Panc1 (cell line): ENCODE data around the gene LIPK.

ENCODE experiments used
- CTCF ChIP-seq: fragments of 450-650 bp; IDR thresholded peaks from 2 replicates; pipeline ENCODE4 v1.5.1; 2017; ENCODE audit warnings: mild to moderate bottlenecking
- REST ChIP-seq, 2 experiments: IDR thresholded peaks; 2 replicates each; pipeline ENCODE4 v1.6.1; 2011 to 2012; ENCODE audit warnings: low read depth in 2 of 2, control low read depth in 1 of 2, low read length in 1 of 2, mild to moderate bottlenecking in 1 of 2, moderate library complexity in 1 of 2; ENCODE audit not compliant: insufficient read depth in 1 of 2
- SIN3A ChIP-seq: IDR thresholded peaks from 2 replicates; pipeline ENCODE4 v1.6.1; 2012; ENCODE audit warnings: low read depth, mild to moderate bottlenecking, low read length, moderate library complexity, borderline replicate concordance; ENCODE audit not compliant: insufficient read depth

- TF ChIP-seq REST (IDR thresholded peaks at IDR 0.05; ENCODE audit: insufficient read depth in 1 of 2, low read depth in 2 of 2, low read length in 1 of 2): no peak
- no peak for TF ChIP-seq SIN3A
- no peak for TF ChIP-seq CTCF
Measured at GRCh38 chr10:88769384-88769783, 63.3 kb downstream of the LIPK start.
